Panc1 (cell line): Measurements from ENCODE around the gene TMEM52.

ENCODE experiments used
- CTCF ChIP-seq: fragments of 450-650 bp; IDR thresholded peaks from 2 replicates; pipeline ENCODE4 v1.5.1; 2017; ENCODE audit warnings: mild to moderate bottlenecking
- POLR2AphosphoS5 ChIP-seq: IDR thresholded peaks from 2 replicates; pipeline ENCODE4 v1.6.1; 2012; ENCODE audit warnings: mild to moderate bottlenecking, low read depth, low read length, moderate library complexity
- SIN3A ChIP-seq: IDR thresholded peaks from 2 replicates; pipeline ENCODE4 v1.6.1; 2012; ENCODE audit warnings: low read depth, mild to moderate bottlenecking, low read length, moderate library complexity, borderline replicate concordance; ENCODE audit not compliant: insufficient read depth
- TCF7L2 ChIP-seq: IDR thresholded peaks from 2 replicates; pipeline ENCODE4 v1.6.1; 2011; ENCODE audit warnings: mild to moderate bottlenecking, low read depth, low read length, inconsistent platforms
- TF ChIP-seq, protein P1 (sequence below), 2 experiments: IDR thresholded peaks; 2 replicates each; pipeline ENCODE4 v1.6.1; 2011 to 2012; ENCODE audit warnings: low read depth in 2 of 2, control low read depth in 1 of 2, low read length in 1 of 2, mild to moderate bottlenecking in 1 of 2, moderate library complexity in 1 of 2; ENCODE audit not compliant: insufficient read depth in 1 of 2

DNA sequence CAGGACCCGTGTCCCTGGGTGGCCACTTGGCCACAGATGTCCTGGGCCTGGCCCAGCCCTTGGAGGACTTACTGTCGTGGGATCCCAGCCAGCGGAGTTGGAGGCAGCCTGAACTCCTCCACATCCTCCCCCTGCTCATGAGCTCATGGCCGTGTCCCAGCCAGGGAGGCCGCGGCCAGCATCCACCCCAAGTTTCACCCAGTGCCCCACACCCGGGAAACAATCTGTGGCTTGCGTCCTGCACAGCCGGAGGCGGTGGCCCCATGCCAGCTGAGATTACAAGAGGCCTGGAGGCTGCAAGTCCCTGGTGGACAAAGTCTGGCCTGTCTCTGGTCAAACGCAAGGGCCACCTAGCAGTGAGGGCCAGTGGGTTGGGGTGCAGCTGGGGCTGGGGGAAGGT, 27.5 kb upstream of the TMEM52 start:
- no peak for TF ChIP-seq TCF7L2
- TF ChIP-seq CTCF: no peak
- TF ChIP-seq, protein P1, sequence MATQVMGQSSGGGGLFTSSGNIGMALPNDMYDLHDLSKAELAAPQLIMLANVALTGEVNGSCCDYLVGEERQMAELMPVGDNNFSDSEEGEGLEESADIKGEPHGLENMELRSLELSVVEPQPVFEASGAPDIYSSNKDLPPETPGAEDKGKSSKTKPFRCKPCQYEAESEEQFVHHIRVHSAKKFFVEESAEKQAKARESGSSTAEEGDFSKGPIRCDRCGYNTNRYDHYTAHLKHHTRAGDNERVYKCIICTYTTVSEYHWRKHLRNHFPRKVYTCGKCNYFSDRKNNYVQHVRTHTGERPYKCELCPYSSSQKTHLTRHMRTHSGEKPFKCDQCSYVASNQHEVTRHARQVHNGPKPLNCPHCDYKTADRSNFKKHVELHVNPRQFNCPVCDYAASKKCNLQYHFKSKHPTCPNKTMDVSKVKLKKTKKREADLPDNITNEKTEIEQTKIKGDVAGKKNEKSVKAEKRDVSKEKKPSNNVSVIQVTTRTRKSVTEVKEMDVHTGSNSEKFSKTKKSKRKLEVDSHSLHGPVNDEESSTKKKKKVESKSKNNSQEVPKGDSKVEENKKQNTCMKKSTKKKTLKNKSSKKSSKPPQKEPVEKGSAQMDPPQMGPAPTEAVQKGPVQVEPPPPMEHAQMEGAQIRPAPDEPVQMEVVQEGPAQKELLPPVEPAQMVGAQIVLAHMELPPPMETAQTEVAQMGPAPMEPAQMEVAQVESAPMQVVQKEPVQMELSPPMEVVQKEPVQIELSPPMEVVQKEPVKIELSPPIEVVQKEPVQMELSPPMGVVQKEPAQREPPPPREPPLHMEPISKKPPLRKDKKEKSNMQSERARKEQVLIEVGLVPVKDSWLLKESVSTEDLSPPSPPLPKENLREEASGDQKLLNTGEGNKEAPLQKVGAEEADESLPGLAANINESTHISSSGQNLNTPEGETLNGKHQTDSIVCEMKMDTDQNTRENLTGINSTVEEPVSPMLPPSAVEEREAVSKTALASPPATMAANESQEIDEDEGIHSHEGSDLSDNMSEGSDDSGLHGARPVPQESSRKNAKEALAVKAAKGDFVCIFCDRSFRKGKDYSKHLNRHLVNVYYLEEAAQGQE (IDR thresholded peaks at IDR 0.05; ENCODE audit: insufficient read depth in 1 of 2, low read depth in 2 of 2, low read length in 1 of 2): no peak
- TF ChIP-seq POLR2AphosphoS5: no peak
- no peak for TF ChIP-seq SIN3A
